NCI-H1092 (cell line): ENCODE measurements around the gene SLC12A4.

Experiments used
- DNase-seq: peaks from one replicate; lab custom pipeline; 2025; lab: John Stamatoyannopoulos, UW

SLC12A4 gene

DNA sequence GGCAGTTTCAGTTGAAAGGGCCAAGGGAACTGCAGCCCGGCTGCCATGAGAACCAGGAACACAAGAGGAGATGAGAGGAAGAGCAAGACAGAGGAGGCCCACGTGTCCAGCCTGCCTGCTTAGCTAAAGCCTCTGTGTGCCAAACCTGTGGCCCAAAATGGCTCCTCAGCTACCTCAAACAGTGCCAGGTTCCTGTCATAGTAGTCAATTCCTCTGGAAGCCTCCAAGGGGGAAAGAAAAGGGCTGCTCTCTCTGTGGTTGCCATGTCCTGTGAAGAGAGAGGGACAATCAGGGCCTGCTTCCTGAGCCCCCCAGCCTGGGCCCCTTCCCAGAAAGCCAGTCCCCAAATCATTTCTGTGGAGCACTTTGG is 5.2 kb downstream of the SLC12A4 start:
- DNase-seq, result no peak

DNA sequence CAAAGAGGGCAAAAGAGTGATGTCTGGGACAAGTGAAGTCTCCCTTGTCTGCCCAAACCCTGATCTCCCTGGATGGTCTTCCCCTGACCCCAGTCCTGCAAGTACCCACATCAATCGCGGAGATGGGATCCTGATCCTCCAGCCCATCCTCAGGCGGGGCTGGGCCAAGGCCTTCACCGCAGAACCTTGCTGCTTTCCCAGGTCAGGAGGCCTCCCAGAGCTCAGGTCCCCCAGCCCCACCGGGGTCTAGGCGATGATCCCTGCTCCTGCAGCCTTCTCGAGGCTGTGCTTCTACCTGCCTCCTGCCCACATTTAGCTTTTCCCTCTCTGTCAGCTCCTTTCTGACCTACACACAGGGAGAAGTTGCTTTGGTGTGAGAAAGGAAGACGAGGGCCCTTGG is 6.3 kb downstream of the SLC12A4 start:
- DNase-seq, result no peak

DNA sequence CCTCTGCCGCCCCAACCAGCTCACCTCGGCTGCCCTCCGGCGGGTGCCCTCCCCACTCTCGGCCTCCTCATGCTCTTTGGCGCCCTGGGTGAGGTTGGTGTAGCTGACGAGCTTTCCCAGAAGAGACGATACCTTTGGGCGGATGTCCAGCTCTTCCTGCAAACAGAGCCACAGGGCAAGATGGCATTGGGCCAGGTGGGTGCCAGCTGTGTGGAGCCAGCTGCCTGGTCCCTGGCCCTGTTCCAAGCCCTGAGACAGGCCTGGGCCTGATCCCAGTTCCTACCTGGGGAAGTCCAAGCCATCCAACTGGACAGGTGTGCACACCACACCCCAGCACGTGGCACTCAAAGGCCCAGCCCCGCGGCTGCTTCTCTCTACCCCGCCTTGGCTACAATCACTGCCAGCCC is 6.9 kb downstream of the SLC12A4 start:
- peak; percentile 95 for DNase-seq

DNA sequence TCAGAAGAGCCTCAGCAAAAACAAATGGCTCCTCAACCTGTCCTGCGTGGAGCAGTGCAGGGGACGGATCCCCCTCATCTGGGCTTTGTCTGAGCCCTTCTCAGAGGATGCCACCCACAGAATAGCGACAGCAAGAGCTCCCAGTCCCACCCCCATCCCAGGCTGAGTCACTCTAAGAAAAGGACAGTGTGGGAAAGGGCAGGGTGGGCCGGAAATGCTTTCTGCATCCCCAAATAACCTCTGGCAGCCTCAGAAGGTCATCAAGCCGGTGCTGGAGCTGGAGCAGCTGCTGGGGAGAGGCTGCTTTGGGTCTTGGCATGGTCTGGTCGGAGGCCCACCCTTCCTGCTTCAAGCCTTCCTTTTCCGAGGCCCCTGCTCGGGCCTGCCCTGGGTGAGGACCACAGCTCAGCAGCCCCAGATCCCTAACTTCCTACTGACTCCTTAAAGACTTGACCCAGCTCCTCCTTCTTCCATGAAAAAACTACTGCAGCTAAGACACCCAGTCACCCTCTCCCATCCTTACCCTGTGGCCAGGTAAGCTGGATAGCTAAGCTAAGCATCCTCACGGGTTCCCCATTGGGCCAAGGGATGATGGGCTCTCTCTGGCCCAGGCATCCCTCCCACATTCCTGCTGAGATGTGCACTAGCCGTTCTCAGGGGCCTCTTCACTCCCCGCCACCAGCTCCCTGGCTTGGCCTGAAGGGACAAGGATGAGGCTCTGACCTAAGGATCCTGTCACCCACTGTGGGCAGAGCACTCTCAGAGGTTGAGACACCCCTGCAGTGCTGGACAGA is 8.7 kb downstream of the SLC12A4 start:
- DNase-seq, result no peak

DNA sequence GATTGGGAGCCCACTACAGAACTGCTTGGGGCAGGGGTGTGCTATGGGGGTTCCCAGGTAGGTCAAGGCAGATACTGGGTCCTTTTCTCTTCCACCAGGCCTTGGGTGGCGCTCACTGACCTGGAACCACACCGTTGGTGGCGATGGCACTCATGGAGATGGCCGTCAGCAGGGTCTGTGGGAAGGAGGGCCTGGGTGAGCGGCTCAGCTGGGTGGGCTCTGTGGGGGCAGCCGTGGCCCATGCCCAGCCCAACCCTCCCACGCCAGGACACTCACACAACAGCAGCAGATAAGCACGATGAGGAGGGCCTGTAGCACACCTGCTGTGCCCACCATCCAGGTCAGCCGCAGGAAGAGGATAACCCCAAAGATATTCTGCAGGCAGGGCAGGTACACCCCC is 10.8 kb downstream of the SLC12A4 start:
- no peak for DNase-seq

DNA sequence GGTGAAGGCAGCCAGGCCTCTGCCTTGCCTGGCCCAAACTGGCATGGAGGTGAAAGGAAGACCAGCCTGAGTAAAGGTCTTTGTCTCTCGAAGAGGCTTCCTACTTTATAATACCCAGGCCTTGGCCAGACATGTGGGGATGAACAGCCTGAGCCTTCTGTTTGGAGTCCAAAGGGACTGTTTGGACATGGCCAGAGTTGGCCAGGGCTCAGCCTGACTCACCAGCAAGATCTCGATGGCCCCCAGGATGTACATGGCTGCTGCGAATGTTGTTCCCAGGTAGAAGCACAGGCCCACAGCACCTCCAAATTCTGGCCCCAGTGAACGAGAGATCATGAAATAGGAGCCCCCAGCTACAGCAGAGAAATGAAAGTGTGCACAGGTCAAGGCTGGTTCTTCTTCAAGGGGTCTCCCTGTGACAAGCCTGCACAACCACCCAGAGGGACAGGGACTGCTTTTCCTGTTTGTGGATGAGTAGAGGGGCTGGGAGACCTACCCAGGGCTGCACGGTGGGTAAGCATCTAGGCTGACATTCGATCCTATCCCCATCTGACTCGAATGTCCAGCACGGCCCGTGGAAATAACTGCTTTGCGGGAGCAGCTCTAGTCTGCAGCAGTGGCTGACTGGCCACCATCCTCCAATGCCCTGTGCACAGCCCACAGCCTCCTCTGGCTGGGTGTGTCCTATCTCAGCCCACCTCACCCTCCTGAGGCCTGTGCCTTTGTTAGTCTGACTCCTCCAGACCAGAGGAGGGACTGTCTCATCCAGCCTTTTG is 13.8 kb downstream of the SLC12A4 start:
- no peak for DNase-seq

DNA sequence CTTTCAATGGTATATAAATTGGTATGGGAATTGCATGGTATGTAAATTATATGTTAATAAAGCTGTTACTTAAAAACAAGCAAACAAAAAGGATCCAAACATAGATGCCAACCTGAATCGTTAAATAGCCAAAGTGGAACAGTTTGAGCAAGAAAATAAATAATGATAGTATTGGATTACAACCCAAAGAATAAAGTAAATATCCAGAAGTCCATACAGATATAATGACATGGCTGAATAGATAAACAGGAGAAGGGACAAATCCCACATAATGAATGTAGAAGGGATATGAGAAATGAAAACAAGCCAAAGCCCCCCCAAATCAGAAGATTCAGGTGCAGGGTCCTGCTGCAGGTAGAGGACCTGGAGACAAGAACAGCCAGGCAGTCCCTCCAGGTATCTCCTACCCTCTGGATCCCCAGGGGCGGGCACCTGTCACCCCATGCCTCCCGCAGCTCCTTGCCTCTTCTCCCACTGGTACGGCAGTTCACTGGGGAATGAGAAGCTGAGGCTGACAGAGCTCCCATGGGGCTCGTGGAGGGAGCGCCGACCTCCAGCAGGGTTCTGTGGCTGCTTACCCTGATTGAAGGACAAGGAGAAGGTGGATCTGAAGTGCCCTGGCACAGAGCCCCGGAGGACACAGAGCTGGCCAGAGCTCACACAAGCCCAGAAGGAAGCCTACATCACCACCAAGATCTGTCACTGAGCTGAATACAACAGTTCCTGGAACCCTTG is 14.6 kb downstream of the SLC12A4 start:
- no peak for DNase-seq

DNA sequence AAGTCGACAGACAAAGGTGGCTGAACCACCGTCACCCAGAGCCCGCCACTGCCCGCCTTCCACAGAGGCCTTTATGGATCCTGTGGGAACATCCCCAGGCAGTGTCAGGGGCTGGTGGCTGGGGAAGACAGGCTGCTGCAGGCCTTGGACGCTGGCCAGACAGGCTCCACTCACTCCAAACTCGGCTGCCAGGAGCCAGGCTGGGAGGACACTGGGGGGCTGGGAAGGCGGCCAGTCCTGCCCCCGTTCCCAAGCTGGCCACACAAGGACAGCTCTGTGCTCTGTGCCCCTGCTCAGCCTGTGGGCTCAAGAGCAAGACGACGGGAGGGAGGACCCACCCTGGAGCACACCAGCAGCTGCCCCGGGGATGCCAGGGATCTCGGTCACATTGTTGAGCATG is 17.0 kb downstream of the SLC12A4 start:
- DNase-seq, result peak; percentile 42

DNA sequence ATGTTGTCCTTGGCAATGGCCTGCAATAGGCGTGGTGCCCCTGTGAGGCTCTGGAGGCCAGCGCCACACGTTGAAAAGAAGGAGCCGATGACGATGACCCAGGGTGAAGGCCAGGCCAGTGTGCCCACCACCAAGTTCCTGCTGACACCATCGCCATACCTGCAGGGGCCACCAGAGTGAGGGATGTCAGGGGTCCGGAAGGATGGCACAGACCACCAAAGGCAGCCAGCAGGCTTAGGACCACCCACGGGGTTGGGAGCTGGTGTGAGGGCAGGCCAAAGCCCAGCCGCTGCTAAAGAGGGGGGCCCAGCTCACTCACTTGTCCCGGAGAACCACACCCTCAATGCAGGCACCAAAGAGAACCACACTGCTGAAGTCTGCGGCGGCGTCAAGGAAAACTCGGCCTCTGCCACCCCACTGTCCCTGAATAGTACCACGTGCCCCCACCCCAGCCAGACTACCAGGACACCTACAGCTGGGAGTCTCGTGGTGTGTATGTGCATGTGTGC is 18.0 kb downstream of the SLC12A4 start:
- DNase-seq, result no peak

DNA sequence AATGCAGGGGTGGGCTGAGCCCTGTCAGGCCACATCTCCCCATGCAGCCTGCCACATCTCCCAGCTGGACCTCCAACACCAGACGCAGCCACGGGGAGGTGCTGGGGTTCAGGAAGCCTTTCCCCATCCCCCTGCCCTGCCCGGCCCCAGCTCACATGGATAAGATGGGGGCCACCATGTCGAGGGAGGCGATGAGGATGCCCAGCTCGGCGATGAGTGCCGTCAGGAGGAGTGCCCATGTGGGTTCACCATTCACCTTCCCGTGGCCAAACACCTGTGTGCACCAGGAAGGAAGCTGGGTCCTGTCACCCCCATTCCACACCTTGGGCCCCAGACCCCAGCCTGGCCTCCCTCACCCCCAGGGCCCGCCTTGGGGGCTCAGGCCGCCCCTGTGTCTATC is 18.8 kb downstream of the SLC12A4 start:
- no peak for DNase-seq

DNA sequence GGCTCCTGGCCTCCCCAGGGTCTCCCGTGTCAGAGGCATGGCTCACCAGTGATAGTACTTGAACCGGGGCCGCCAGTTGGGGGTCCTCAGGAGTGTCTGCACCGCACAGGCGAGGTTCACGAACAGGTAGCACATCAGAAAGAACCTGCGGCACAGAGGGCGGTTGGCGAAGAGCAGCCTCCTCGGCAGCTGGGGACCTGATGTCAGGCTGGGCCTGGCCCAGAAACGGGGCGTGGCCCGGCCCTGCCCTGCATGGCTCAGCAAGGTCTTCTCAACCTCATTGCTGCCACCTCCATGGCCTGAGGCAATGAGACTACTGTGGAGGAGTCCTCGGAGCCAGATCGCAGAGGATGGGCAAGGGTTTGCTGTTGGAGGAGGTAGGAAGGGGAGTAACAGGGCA is 20.4 kb downstream of the SLC12A4 start:
- no peak for DNase-seq

DNA sequence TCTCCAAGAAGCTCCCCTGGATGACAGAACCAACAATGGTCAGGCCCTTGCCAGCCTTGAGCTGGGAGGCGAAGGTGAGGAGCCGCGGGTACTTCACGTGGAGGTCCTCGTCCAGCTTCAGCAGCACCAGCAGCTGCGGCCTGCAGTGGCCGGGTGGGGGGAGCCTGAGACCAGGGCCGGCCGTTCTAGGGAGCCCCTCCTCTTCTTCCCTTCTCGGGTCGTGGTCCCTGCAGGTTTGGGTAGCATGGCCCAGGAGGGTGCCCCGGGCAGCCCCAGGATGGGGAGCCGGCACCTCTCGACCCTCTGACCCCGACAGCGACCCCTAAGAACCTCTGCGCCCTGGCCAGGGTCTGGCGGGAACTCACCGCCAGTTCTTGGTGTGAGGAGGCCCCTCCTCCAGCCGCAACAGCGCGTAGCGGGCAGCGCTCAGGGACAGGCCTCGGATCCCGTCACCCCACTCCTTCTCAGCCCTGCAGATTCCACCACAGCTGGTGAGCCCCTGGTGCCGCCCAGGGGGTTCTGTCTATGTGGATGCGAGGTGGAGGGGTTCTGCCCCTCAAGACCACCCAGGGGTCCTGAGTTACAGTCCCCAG is 21.4 kb downstream of the SLC12A4 start:
- no peak for DNase-seq

DNA sequence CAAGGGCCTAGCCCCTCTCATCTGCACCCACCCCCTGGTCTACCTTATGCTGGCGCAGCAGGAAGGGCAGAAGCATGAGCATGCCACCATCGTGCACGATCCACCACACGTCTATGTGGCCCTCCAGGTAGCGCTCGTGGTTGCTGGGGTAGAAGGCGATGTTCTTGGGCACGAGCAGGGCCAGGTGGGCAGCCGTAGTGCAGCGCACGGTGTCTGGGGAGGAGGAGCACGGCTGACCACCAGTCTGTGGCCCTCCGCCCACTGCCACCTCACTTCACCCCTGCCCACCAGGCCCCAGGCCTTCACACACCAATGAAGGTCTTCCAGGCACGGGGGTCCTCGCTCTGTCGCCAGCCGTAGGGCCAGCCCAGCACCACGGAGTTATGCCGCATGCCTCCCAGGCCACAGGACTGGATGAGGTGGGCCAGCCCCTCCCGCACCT is 22.3 kb downstream of the SLC12A4 start:
- no peak for DNase-seq

DNA sequence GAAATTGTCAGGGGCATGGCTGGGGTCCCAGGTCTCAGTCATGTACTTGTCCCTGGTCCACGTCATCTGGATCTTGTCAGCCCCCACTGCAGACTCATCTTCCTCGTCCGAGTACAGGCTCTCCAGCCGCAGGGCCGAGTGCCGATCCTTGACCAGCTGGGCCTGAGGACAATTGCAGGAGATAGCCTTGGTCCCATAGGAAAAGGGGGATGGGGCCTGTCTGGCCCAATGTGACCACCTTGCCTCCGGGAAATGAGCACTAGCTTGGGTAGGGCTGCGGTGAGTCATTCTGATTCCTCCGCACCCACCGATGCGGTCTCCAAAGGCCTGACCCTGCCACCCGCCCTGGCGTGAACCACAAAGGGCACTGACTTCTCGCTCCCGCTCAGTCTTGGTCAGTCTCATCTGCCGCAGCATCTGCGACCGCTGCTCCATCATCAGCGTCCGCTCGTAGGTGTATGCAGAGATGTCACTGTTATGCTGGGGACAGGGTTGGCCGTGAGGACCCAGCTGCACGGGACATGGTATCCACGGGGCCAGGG is 23.0 kb downstream of the SLC12A4 start:
- no peak for DNase-seq

DNA sequence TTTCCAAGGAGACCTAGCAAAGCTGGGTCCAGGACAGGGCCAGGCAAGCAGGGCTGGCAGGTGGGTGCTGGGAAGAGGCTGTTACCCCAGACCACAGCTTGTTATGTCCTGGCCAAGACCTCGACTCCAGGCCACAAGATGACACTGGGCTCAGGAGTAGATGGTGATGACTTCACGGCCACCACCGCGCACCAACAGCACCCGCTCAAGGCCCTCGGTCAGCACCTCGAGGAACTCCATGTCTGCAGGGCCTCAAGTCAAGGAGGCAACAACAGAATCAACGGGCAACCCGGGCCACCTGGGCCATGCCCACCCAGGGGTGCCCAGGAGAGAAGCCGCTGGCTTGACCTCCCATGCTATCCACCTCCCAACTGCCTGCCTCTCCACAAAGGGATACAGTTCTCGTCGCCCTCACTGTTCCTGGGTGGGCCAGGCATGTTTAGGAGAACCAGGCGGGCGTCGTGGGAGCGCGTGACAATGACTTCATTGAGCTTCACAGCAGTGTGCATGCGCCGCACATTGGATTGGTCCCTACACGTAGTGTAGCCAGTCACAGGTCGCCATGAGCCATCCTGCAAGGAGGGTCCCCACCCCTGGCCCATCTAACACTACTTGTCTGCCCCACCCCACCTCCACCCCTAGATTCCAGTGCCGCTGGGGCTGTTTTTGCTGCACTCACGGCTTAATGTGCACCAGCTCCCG is 23.6 kb downstream of the SLC12A4 start:
- DNase-seq, result no peak

DNA sequence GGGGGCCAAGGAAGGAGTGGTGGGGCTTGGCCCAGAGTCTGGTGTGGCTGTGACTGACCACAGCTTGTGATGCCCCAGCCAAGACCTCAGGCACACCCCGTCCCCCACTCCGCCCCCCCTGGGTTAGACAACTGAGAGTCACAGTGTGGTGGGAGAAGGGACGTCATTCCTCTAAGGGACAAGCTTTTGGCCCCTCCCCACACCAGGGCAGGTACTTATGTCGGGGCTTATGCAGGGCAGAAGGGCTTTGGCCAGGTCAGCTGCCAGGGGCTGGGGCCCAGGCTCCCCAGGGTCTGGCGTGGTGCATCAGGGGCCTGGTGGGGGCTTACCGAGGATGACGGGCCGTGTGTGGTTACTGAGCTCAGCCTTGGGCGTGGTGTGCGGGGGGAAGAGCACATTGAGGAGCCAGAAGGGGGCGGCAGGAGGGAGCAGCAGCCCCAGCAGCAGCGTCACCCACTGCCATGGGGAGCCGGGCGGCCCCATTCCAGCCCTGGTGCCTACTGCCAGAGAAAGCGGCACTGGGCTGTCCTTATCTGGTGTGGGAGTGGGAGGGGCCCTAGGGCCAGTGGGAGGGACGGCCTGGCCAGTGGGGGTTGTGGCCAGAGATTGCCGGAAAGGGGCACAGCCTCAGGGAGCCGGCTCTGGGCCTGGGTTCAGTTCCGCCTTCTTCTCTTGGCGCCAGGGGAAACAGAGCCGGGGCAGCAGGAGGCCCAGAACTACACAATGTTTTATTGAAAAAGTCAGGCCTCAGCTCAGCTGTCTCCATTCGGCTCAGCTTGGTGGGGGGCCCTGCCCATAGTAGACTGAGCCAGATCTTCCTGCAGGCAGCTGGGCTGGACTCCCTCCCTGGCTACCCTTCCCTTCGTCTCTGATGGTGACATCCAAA is 24.6 kb downstream of the SLC12A4 start, which contains the start of gene LCAT:
TSS of gene LCAT (minus strand) at position 502 of the 886 bp plus-strand sequence. CDS start at position 483, 19 bp downstream.
- no peak for DNase-seq

DNA sequence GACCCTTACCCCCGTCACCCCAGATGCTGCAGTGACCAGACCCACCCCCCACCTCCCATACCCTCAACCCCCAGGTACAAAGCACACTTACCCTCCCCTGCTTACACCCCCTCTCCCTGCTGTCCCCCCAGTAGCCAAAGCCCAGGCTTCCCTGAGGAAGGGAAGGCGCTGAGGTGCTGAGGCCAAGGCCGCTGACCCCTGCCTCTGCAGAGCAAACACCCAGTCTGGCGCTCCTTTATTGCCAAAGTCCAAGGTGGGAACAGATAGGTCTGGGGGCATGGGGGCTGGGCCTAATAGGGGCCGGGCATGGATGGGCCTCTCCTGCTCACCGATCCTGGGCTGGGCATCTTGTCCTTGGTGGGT is 25.2 kb downstream of the SLC12A4 start:
- no peak for DNase-seq

DNA sequence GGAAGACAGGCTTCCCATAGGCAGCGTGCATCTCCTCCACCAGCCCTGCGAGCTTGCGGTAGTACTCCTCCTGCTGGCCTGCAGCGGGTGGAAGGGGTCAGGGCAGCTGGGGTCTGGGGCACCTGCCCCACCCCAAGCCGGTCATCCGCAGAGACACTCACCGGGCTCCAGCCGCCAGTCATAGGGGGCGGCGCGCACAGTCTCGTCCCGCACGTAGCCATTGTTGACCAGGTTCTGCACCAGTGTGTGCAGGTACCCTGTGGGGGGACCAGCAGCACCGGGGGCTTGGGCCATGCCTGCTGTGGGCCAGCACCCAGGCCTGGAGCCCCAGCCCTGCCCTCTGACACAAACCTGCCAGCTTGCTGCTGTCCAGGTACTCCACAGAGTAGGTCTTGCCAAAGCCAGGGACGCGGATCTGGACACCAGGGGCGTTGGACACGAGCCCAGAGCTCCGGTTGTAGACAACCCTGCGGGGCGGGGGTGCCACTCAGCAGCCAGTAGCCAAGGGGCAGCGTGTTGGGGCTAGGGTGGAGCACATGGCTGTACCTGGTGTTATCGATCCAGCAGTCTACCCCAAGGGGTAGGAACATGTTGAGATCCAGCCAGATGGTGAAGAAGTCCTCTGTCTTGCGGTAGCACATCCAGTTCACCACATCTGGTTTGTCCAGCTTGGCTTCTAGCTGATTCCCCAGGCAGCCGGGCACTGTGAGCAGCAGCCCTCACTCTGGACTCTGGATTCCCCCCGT is 25.8 kb downstream of the SLC12A4 start:
- DNase-seq, result no peak

DNA sequence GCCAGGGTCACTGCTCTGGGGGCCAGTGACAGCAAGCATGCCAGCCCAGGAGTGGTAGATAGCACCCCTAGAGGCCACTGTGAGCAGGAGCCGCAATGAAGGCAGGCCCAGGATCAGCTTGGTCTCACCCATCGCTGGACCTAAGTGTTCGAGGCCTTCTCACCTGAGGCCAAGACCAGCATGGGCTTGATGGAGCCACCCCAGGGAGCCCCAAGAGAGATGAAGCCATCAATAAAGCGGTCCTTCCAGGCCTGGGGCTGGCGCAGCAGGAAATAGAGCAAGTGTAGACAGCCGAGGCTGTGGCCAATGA is 26.3 kb downstream of the SLC12A4 start:
- DNase-seq, result no peak
